C4-2B (cell line): ENCODE data around the gene ZNF609.
"Not testable (repeated sequence)": the region's sequence is repeated elsewhere in the genome, so short reads cannot be mapped to it uniquely, and the experiment has no call there.

ENCODE experiments used
- H3K27ac ChIP-seq: fragments of 450-650 bp; 2 replicates; pipeline ENCODE4 v1.5.1; 2017
- CTCF ChIP-seq: fragments of 450-650 bp; conservative IDR thresholded peaks from 2 replicates; pipeline ENCODE4 v1.5.1; 2017; ENCODE audit warnings: mild to moderate bottlenecking
- ZFX ChIP-seq: fragments of 450-650 bp; IDR thresholded peaks from 2 replicates; pipeline ENCODE4 v1.6.1; 2017

ZNF609 gene

GRCh38 chr15:64635499-64636495 lies 175.4 kb downstream of the ZNF609 start:
- TF ChIP-seq ZFX (no peak), CTCF (no peak)
- no peak overlapping the region for H3K27ac ChIP-seq

GRCh38 chr15:64636556-64636955 lies 176.2 kb downstream of the ZNF609 start:
- TF ChIP-seq CTCF (no peak), ZFX (no peak)
- H3K27ac ChIP-seq = no peak overlapping the region

DNA sequence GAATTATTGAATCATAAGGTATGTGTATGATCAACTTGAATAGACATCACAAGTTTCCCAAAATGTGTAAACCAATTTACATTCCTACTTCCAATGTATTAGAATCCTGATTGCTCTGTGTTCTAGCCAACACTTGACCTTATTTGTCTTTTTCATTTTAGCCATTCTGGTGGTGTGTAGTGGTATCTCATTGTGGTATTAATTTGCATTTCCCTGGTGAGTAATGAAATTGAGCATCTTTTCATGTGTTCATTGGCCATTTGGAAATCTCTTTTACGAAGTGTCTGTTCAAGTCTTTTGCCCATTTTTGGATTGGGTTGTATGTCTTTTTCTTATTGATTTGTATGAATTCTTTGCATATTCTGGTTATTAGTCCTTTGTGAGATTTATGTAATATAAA lies 177.0 kb downstream of the ZNF609 start:
- TF ChIP-seq CTCF = no peak
- no peak for TF ChIP-seq ZFX
- H3K27ac ChIP-seq = no peak overlapping the region

DNA sequence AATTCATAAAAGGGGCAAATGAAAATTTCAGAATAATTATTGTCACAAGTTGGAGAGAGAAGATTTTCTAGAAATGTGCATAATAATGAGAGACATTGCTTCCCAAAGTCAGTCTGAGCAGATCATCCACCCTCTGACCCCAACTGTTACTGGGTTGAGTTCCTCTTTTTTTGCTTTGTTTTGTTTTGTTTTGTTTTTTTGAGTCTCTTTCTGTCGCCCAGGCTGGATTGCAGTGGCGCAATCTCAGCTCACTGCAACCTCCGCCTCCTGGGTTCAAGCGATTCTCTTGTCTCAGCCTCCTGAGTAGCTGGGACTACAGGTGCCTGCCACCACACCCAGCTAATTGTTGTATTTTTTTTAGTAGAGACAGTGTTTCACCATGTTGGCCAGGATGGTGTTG lies 179.4 kb downstream of the ZNF609 start:
- not testable (repeated sequence) for H3K27ac ChIP-seq

DNA sequence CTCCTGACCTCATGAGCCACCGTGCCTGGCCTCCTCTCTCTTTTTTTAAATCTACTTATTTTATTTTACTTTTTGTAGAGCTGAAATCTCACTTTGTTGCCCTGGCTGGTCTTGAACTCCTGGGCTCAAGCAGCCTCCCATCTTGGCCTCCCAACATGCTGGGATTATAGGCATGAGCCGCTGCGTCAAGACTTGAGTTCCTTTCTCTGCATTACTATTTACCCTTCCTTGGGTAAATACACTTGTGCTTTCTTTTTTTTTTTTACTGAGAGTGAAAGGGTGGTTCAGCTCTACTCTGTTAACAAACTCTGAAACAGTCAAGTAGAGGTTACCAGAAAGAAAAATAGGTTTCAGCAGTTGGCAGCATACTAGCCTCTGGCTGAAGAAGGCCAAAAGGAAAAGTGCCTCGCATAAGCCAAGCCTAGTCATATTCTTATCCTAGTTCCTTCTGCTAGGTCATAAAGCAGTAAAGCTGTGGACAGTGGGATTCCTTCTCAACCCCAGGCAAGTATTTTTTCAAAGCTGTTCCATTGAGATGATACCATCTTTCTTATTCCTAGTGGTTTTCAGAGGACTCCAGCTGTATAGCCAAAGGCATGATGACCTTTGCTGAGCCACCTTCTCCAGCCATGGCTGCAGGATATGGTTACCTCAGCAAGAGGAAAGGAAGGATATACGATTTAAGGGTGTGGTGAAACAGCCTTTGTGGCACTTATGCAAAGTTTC lies 179.9 kb downstream of the ZNF609 start:
- TF ChIP-seq ZFX (no peak), CTCF (no peak)
- H3K27ac ChIP-seq = no peak overlapping the region

DNA sequence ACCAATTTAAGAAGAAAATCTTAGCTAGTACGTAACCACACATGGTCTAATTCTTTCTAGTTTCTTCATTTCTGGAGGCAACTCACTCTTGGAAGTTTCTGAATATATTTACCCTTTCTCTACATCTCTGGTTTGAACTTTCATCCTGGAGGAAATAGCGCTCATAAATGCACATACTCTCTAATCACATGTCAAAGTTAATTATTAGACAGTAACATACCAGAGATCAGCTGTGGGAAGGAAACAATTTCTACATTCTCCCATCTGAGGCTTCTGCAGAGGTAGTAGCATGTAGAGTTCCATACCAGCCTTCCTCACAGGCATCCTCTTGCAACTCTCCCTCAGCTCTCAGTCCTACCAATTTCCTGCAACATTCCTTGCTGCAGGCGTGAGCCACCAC lies 182.5 kb downstream of the ZNF609 start:
- no peak for TF ChIP-seq ZFX
- TF ChIP-seq CTCF = no peak
- no peak overlapping the region for H3K27ac ChIP-seq

DNA sequence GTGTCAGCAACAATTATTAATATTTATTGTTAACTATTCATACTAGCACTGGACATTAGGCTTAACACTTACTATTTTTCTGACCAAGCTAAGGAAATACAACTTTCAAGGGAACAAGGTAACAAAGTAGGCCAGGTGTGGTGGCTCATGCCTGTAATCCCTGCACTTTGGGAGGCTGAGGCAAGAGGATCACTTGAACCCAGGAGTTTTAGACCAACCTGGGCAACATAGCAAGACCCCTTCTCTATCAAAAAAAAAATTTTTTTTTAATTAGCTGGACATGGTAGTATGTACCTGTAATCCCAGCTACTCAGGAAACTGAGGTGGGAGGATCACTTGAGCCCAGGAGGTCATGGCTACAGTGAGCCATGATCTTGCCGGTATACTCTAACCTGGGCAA lies 183.3 kb downstream of the ZNF609 start:
- TF ChIP-seq ZFX = no peak
- no peak for TF ChIP-seq CTCF
- no peak overlapping the region for H3K27ac ChIP-seq

DNA sequence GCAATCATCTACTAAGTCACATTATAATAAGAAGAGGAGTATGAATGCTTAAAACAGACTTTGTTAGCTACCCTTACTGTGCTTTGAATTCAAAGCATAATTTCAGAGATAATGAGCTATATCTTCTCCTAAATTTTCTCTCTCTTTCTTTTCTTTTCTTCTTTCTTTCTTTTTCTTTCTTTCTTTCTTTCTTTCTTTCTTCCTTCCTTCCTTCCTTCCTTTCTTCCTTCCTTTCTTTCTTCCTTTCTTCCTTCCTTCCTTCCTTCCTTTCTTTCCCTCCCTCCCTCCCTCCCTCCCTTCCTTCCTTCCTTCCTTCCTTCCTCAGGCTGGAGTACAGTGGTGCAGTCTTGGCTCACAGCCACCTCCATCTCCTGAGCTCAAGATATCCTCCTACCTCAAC lies 184.4 kb downstream of the ZNF609 start:
- H3K27ac ChIP-seq = not testable (repeated sequence)
